GM12878 (cell line): ENCODE results near the gene EPHA7.

Source experiments
- CTCF ChIP-seq, 3 experiments: IDR thresholded peaks in 2 of 3; conservative IDR thresholded peaks in 1 of 3; 2 replicates each; pipeline ENCODE4 v1.5.1; 2011; ENCODE audit warnings: low read depth in 3 of 3, low read length in 3 of 3, mild to moderate bottlenecking in 3 of 3, control low read depth in 2 of 3, moderate library complexity in 2 of 3, inconsistent platforms in 1 of 3, mixed read lengths in 1 of 3; ENCODE audit not compliant: control insufficient read depth in 2 of 3, insufficient read depth in 1 of 3; ENCODE audit errors: extremely low read depth in 1 of 3
- FOS ChIP-seq: IDR thresholded peaks from 3 replicates; pipeline ENCODE4 v1.6.1; 2011; ENCODE audit warnings: borderline replicate concordance; ENCODE audit not compliant: insufficient read length; ENCODE audit errors: extremely low read depth
- MXI1 ChIP-seq: fragments of 150-350 bp; IDR thresholded peaks from 2 replicates; pipeline ENCODE4 v1.6.1; 2011; ENCODE audit warnings: low read depth, mild to moderate bottlenecking, inconsistent platforms, low read length, improper control_type of control experiment
- NFYB ChIP-seq: IDR thresholded peaks from 2 replicates; pipeline ENCODE4 v1.6.1; 2011; ENCODE audit warnings: low read depth, mild to moderate bottlenecking, low read length, improper control_type of control experiment, moderate library complexity; ENCODE audit not compliant: insufficient read depth
- NKRF ChIP-seq: fragments of 450-650 bp; conservative IDR thresholded peaks from 2 replicates; pipeline ENCODE4 v1.6.1; 2017; ENCODE audit warnings: mild to moderate bottlenecking, moderate library complexity
- POLR2A ChIP-seq: IDR thresholded peaks from 2 replicates; pipeline ENCODE4 v1.6.1; 2011; ENCODE audit warnings: low read depth, mild to moderate bottlenecking, low read length
- SP1 ChIP-seq: IDR thresholded peaks from one replicate; pipeline ENCODE4 v1.6.1; 2011; ENCODE audit warnings: low read depth, low read length
- SPI1 ChIP-seq: IDR thresholded peaks from 2 replicates; pipeline ENCODE4 v1.6.1; 2011; ENCODE audit warnings: low read depth, mild to moderate bottlenecking, low read length, moderate library complexity, borderline replicate concordance; ENCODE audit not compliant: insufficient read depth
- ZNF274 ChIP-seq: IDR thresholded peaks from one replicate; pipeline ENCODE4 v1.8.0; 2011; ENCODE audit not compliant: insufficient read length, insufficient read depth
- ZSCAN29 ChIP-seq: fragments of 450-650 bp; IDR thresholded peaks from 2 replicates; pipeline ENCODE4 v1.6.1; 2017; ENCODE audit warnings: mild to moderate bottlenecking, moderate library complexity
- TF ChIP-seq, protein P1 (sequence below): IDR thresholded peaks from 2 replicates; pipeline ENCODE4 v1.6.1; 2011; ENCODE audit warnings: low read depth, mild to moderate bottlenecking, low read length, moderate library complexity, borderline replicate concordance; ENCODE audit errors: extremely low read depth
- TF ChIP-seq, protein P2 (sequence below): fragments of 450-650 bp; IDR thresholded peaks from 2 replicates; pipeline ENCODE4 v1.6.1; 2017; ENCODE audit warnings: mild to moderate bottlenecking, moderate library complexity

DNA sequence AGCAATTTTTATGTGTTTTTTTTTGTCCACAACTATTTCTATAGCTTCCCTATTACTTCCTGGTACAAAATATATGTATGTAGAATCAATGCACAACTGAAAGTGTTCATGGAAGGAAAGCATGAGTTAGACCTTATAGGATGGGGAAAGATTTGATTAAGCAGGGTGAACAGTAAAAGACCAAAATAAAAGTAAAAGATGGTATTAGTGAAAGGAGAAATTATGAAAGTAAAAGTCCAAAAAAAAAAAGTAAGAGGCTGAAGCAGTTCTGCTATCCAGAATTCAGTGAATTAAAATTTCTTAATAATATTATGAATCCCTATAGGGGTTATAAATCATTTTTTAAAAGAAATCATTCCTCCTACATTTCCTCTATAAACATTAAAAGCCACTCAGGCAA, 114.3 kb downstream of the EPHA7 start:
- TF ChIP-seq NKRF (no peak), NFYB (no peak), SP1 (no peak), FOS (no peak), ZNF274 (no peak), CTCF (IDR thresholded peaks at IDR 0.05 in 2 of 3, conservative IDR thresholded peaks at IDR 0.05 in 1 of 3; ENCODE audit: control insufficient read depth in 2 of 3, extremely low read depth in 1 of 3, insufficient read depth in 1 of 3, low read depth in 3 of 3, low read length in 3 of 3) (no peak), ZSCAN29 (no peak), MXI1 (no peak), POLR2A (no peak), SPI1 (no peak)
- TF ChIP-seq, protein P1, sequence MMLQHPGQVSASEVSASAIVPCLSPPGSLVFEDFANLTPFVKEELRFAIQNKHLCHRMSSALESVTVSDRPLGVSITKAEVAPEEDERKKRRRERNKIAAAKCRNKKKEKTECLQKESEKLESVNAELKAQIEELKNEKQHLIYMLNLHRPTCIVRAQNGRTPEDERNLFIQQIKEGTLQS = no peak
- TF ChIP-seq, protein P2, sequence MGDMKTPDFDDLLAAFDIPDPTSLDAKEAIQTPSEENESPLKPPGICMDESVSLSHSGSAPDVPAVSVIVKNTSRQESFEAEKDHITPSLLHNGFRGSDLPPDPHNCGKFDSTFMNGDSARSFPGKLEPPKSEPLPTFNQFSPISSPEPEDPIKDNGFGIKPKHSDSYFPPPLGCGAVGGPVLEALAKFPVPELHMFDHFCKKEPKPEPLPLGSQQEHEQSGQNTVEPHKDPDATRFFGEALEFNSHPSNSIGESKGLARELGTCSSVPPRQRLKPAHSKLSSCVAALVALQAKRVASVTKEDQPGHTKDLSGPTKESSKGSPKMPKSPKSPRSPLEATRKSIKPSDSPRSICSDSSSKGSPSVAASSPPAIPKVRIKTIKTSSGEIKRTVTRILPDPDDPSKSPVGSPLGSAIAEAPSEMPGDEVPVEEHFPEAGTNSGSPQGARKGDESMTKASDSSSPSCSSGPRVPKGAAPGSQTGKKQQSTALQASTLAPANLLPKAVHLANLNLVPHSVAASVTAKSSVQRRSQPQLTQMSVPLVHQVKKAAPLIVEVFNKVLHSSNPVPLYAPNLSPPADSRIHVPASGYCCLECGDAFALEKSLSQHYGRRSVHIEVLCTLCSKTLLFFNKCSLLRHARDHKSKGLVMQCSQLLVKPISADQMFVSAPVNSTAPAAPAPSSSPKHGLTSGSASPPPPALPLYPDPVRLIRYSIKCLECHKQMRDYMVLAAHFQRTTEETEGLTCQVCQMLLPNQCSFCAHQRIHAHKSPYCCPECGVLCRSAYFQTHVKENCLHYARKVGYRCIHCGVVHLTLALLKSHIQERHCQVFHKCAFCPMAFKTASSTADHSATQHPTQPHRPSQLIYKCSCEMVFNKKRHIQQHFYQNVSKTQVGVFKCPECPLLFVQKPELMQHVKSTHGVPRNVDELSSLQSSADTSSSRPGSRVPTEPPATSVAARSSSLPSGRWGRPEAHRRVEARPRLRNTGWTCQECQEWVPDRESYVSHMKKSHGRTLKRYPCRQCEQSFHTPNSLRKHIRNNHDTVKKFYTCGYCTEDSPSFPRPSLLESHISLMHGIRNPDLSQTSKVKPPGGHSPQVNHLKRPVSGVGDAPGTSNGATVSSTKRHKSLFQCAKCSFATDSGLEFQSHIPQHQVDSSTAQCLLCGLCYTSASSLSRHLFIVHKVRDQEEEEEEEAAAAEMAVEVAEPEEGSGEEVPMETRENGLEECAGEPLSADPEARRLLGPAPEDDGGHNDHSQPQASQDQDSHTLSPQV = no peak
